Mesendoderm (in vitro differentiated cells): ENCODE measurements around the gene PLOD1.
A peak's percentile ranks its signal among the peaks of the same experiment; 100 is the strongest.

Experiments used
- DNase-seq: peaks from one replicate; pipeline ENCODE4 v3.0.0; 2013
- H2AK5ac ChIP-seq: 2 replicates; pipeline ENCODE4 v1.6.1; 2013; ENCODE audit warnings: low read length, inconsistent platforms
- H2BK120ac ChIP-seq: 2 replicates; pipeline ENCODE4 v1.6.1; 2013; ENCODE audit warnings: low read depth, mild to moderate bottlenecking, low read length, moderate library complexity, mixed read lengths
- H2BK15ac ChIP-seq: replicated peaks from 2 replicates; pipeline ENCODE4 v1.6.1; 2013; ENCODE audit warnings: low read depth, mild to moderate bottlenecking, moderate library complexity
- H2BK5ac ChIP-seq: 2 replicates; pipeline ENCODE4 v1.6.1; 2013; ENCODE audit warnings: low read length, inconsistent platforms
- H3K18ac ChIP-seq: 2 replicates; pipeline ENCODE4 v1.6.1; 2013; ENCODE audit warnings: mild to moderate bottlenecking, low read length, mixed read lengths
- H3K23ac ChIP-seq: one replicate; pipeline ENCODE4 v1.6.1; 2013; ENCODE audit warnings: low read length
- H3K27ac ChIP-seq: 2 replicates; pipeline ENCODE4 v1.5.1; 2013; ENCODE audit warnings: low read depth, mild to moderate bottlenecking, inconsistent platforms, low read length, moderate library complexity
- H3K27me3 ChIP-seq: 2 replicates; pipeline ENCODE4 v1.6.1; 2013; ENCODE audit warnings: low read length, control low read depth, mild to moderate bottlenecking, inconsistent platforms; ENCODE audit not compliant: insufficient read depth, poor library complexity
- H3K36me3 ChIP-seq: 2 replicates; pipeline ENCODE4 v1.6.1; 2013; ENCODE audit warnings: low read length, inconsistent platforms; ENCODE audit not compliant: control insufficient read depth, insufficient read depth
- H3K4ac ChIP-seq: one replicate; pipeline ENCODE4 v1.6.1; 2013; ENCODE audit warnings: low read depth, mild to moderate bottlenecking, low read length, moderate library complexity
- H3K4me1 ChIP-seq: 2 replicates; pipeline ENCODE4 v1.6.1; 2013; ENCODE audit warnings: low read depth, low read length, inconsistent platforms; ENCODE audit not compliant: control insufficient read depth
- H3K4me2 ChIP-seq: 2 replicates; pipeline ENCODE4 v1.6.1; 2013; ENCODE audit warnings: low read length
- H3K4me3 ChIP-seq: 2 replicates; pipeline ENCODE4 v1.5.1; 2013; ENCODE audit warnings: mild to moderate bottlenecking, low read length
- H3K56ac ChIP-seq: one replicate; pipeline ENCODE4 v1.6.1; 2013; ENCODE audit warnings: low read length
- H3K79me1 ChIP-seq: 2 replicates; pipeline ENCODE4 v1.6.1; 2013; ENCODE audit warnings: low read length, inconsistent platforms
- H3K79me2 ChIP-seq: 2 replicates; pipeline ENCODE4 v1.6.1; 2013; ENCODE audit warnings: mild to moderate bottlenecking, low read length; ENCODE audit not compliant: control insufficient read depth, insufficient read depth
- H3K9ac ChIP-seq: 2 replicates; pipeline ENCODE4 v1.6.1; 2013; ENCODE audit warnings: low read length, inconsistent platforms
- H4K5ac ChIP-seq: one replicate; pipeline ENCODE4 v1.6.1; 2013; ENCODE audit warnings: low read length
- H4K8ac ChIP-seq: one replicate; pipeline ENCODE4 v1.6.1; 2013; ENCODE audit warnings: low read depth, mild to moderate bottlenecking, control low read depth, low read length, moderate library complexity
- WGBS: extraction: QIAGEN DNeasy Blood & Tissue Kit; methylation state at CpG from one replicate; pipeline ENCODE4 v1.1.7; 2013; ENCODE audit warnings: low lambda C conversion rate, missing lambda C conversion rate; ENCODE audit not compliant: insufficient coverage; ENCODE audit errors: extremely low coverage; 5-methylcytosine and 5-hydroxymethylcytosine counted together

PLOD1 gene

GRCh38 chr1:11913291-11913690 is 21.2 kb upstream of the PLOD1 start:
- H2BK5ac ChIP-seq, result no peak overlapping the region
- H3K36me3 ChIP-seq, result peaks cover 1% of the 10 kb centered on the region
- no peak overlapping the region for H3K18ac ChIP-seq
- H3K79me1 ChIP-seq, result no peaks in the 10 kb centered on the region
- no peaks in the 10 kb centered on the region for H3K27me3 ChIP-seq
- H3K9ac ChIP-seq, result no peak overlapping the region
- no peaks in the 10 kb centered on the region for H3K4me1 ChIP-seq
- no peak overlapping the region for H4K8ac ChIP-seq
- H3K4me3 ChIP-seq, result no peak overlapping the region
- whole genome bisulfite sequencing, result no CpG with 5 or more reads among the region's 11 CpGs
- H3K23ac ChIP-seq, result no peak overlapping the region
- H4K5ac ChIP-seq, result no peak overlapping the region
- H2AK5ac ChIP-seq, result no peak overlapping the region
- no peak overlapping the region for H2BK15ac ChIP-seq
- H3K79me2 ChIP-seq, result no peaks in the 10 kb centered on the region
- peak; percentile 54 for DNase-seq
- no peak overlapping the region for H3K4me2 ChIP-seq
- no peak overlapping the region for H3K4ac ChIP-seq
- H3K56ac ChIP-seq, result no peak overlapping the region
- no peak overlapping the region for H3K27ac ChIP-seq
- no peak overlapping the region for H2BK120ac ChIP-seq

- no CpG with 5 or more reads among the region's 1 CpG for WGBS
Measured at GRCh38 chr1:11914024-11914423, 20.5 kb upstream of the PLOD1 start.

GRCh38 chr1:11918799-11919519 is 15.6 kb upstream of the PLOD1 start:
- Histone ChIP-seq H3K4ac (no peak overlapping the region), H3K27ac (no peak overlapping the region), H3K79me1 (peaks cover 8% of the 10 kb centered on the region), H3K18ac (no peak overlapping the region), H2BK5ac (no peak overlapping the region), H3K27me3 (no peaks in the 10 kb centered on the region), H2BK120ac (no peak overlapping the region), H3K23ac (no peak overlapping the region), H3K56ac (no peak overlapping the region), H3K4me3 (no peak overlapping the region), H3K79me2 (peaks cover 3% of the 10 kb centered on the region), H3K4me1 (no peaks in the 10 kb centered on the region), H3K36me3 (peaks cover 4% of the 10 kb centered on the region), H3K9ac (no peak overlapping the region), H3K4me2 (no peak overlapping the region), H4K5ac (no peak overlapping the region), H2AK5ac (no peak overlapping the region), H2BK15ac (no peak overlapping the region), H4K8ac (no peak overlapping the region)
- no peak for DNase-seq
- WGBS, result no CpG with 5 or more reads among the region's 14 CpGs

More at GRCh38 chr1:11914024-11914423, 20.5 kb upstream of the PLOD1 start:
- Histone ChIP-seq H3K23ac (no peak overlapping the region), H4K8ac (no peak overlapping the region), H3K27me3 (no peaks in the 10 kb centered on the region), H3K4me2 (no peak overlapping the region), H2BK120ac (no peak overlapping the region), H3K9ac (no peak overlapping the region), H3K4me1 (no peaks in the 10 kb centered on the region), H3K79me1 (no peaks in the 10 kb centered on the region), H3K56ac (no peak overlapping the region), H3K27ac (no peak overlapping the region), H3K18ac (no peak overlapping the region), H2BK15ac (no peak overlapping the region), H3K79me2 (no peaks in the 10 kb centered on the region), H3K36me3 (peaks cover 1% of the 10 kb centered on the region), H4K5ac (no peak overlapping the region), H2AK5ac (no peak overlapping the region), H2BK5ac (no peak overlapping the region), H3K4me3 (no peak overlapping the region), H3K4ac (no peak overlapping the region)
- DNase-seq, result no peak

GRCh38 chr1:11919621-11920020 is 14.9 kb upstream of the PLOD1 start:
- no CpG with 5 or more reads among the region's 11 CpGs for WGBS
- H3K79me1 ChIP-seq, result peaks cover 12% of the 10 kb centered on the region
- H2AK5ac ChIP-seq, result no peak overlapping the region
- H3K4ac ChIP-seq, result no peak overlapping the region
- H2BK120ac ChIP-seq, result no peak overlapping the region
- no peak overlapping the region for H3K4me2 ChIP-seq
- H2BK5ac ChIP-seq, result no peak overlapping the region
- no peak overlapping the region for H3K23ac ChIP-seq
- no peak overlapping the region for H3K4me3 ChIP-seq
- no peak overlapping the region for H4K5ac ChIP-seq
- no peak overlapping the region for H4K8ac ChIP-seq
- no peak overlapping the region for H2BK15ac ChIP-seq
- peaks cover 2% of the 10 kb centered on the region for H3K4me1 ChIP-seq
- H3K18ac ChIP-seq, result no peak overlapping the region
- no peak overlapping the region for H3K27ac ChIP-seq
- H3K79me2 ChIP-seq, result peaks cover 10% of the 10 kb centered on the region
- H3K36me3 ChIP-seq, result peaks cover 4% of the 10 kb centered on the region
- no peaks in the 10 kb centered on the region for H3K27me3 ChIP-seq
- H3K9ac ChIP-seq, result no peak overlapping the region
- H3K56ac ChIP-seq, result no peak overlapping the region
- DNase-seq, result no peak

- H3K18ac ChIP-seq, result no peak overlapping the region
- peaks cover 4% of the 10 kb centered on the region for H3K36me3 ChIP-seq
- H3K9ac ChIP-seq, result no peak overlapping the region
- H2BK120ac ChIP-seq, result no peak overlapping the region
- H4K5ac ChIP-seq, result no peak overlapping the region
- H2BK15ac ChIP-seq, result no peak overlapping the region
- no peak overlapping the region for H3K4me3 ChIP-seq
- H3K27me3 ChIP-seq, result no peaks in the 10 kb centered on the region
- peaks cover 5% of the 10 kb centered on the region for H3K4me1 ChIP-seq
- no peak for DNase-seq
- H3K79me1 ChIP-seq, result peaks cover 15% of the 10 kb centered on the region
- H3K4ac ChIP-seq, result no peak overlapping the region
- no peak overlapping the region for H3K4me2 ChIP-seq
- H2AK5ac ChIP-seq, result no peak overlapping the region
- H3K79me2 ChIP-seq, result peaks cover 14% of the 10 kb centered on the region
- no peak overlapping the region for H3K56ac ChIP-seq
- WGBS, result no CpG with 5 or more reads among the region's 12 CpGs
- H2BK5ac ChIP-seq, result no peak overlapping the region
- H3K23ac ChIP-seq, result no peak overlapping the region
- no peak overlapping the region for H4K8ac ChIP-seq
- no peak overlapping the region for H3K27ac ChIP-seq
Measured at GRCh38 chr1:11920239-11920903, 14.1 kb upstream of the PLOD1 start.
